Gastroesophageal sphincter (tissue), 4 donors: ENCODE data around the gene KIZ. TPM values are rescaled to one million over a fixed set of nuclear protein-coding genes. Genes with fewer than 3 reads are reported as not detected.

Experiments used
- ATAC-seq: fragments of 150-250 bp; one replicate; pipeline ENCODE4 v1.9.1; 2016; ENCODE audit warnings: mild to moderate bottlenecking, moderate library complexity
- H3K27ac ChIP-seq, 4 donors: fragments of 200-600 bp; sonication (generic) in 3 of 4; 1 replicate in 3 of 4; 2 replicates in 1 of 4; pipeline ENCODE4 v1.5.1; 2016 to 2019
- H3K27me3 ChIP-seq: fragments of 200-600 bp; sonication (generic); one replicate; pipeline ENCODE4 v1.5.1; 2019
- H3K36me3 ChIP-seq, 2 donors: fragments of 200-600 bp; sonication (generic); one replicate each; pipeline ENCODE4 v1.5.1; 2019; ENCODE audit warnings: control low read depth in 1 of 2
- H3K4me1 ChIP-seq, 3 donors: fragments of 200-600 bp; sonication (generic); 1 replicate in 2 of 3; 2 replicates in 1 of 3; pipeline ENCODE4 v1.5.1; 2016 to 2019; ENCODE audit warnings: control low read depth in 2 of 3
- H3K4me3 ChIP-seq, 2 donors: fragments of 200-600 bp; sonication (generic); one replicate each; pipeline ENCODE4 v1.5.1; 2019; ENCODE audit warnings: mild to moderate bottlenecking in 1 of 2, moderate library complexity in 1 of 2
- H3K9me3 ChIP-seq, 3 donors: fragments of 200-600 bp; sonication (generic); one replicate each; pipeline ENCODE4 v1.5.1; 2017 to 2019; ENCODE audit warnings: control low read depth in 2 of 3
- EP300 ChIP-seq: sonication (generic); formaldehyde crosslinking; IDR thresholded peaks from one replicate; pipeline ENCODE4 v1.6.1; 2017; ENCODE audit warnings: antibody characterized with exemption, mild to moderate bottlenecking
- POLR2A ChIP-seq, 2 donors: fragments of 450-650 bp; IDR thresholded peaks; one replicate each; pipeline ENCODE4 v1.6.1; 2017; ENCODE audit warnings: antibody characterized with exemption in 2 of 2, mild to moderate bottlenecking in 2 of 2, moderate library complexity in 1 of 2
- POLR2AphosphoS5 ChIP-seq: sonication (generic); formaldehyde crosslinking; IDR thresholded peaks from one replicate; pipeline ENCODE4 v1.6.1; 2017; ENCODE audit warnings: antibody characterized with exemption
- WGBS, 2 donors: methylation state at CpG; one replicate each; pipeline ENCODE4 v1.1.5; 2018; ENCODE audit warnings: low coverage in 1 of 2; 5-methylcytosine and 5-hydroxymethylcytosine counted together
- total RNA-seq, 4 donors: library from RNA; depleted of rRNA; stranded (reverse); fragments of >200 nt; gene quantifications; one replicate each; pipeline ENCODE4 v1.1.0, GENCODE V29; 2016
- TF ChIP-seq, protein P1 (sequence below), 4 experiments: fragments of 200-600 bp in 2 of 4; fragments of 450-650 bp in 2 of 4; sonication (generic) in 1 of 4; IDR thresholded peaks; one replicate each; pipeline ENCODE4 v1.5.1; 2017 to 2019; ENCODE audit warnings: antibody characterized with exemption in 4 of 4, mild to moderate bottlenecking in 2 of 4, moderate library complexity in 2 of 4

KIZ gene, protein sequence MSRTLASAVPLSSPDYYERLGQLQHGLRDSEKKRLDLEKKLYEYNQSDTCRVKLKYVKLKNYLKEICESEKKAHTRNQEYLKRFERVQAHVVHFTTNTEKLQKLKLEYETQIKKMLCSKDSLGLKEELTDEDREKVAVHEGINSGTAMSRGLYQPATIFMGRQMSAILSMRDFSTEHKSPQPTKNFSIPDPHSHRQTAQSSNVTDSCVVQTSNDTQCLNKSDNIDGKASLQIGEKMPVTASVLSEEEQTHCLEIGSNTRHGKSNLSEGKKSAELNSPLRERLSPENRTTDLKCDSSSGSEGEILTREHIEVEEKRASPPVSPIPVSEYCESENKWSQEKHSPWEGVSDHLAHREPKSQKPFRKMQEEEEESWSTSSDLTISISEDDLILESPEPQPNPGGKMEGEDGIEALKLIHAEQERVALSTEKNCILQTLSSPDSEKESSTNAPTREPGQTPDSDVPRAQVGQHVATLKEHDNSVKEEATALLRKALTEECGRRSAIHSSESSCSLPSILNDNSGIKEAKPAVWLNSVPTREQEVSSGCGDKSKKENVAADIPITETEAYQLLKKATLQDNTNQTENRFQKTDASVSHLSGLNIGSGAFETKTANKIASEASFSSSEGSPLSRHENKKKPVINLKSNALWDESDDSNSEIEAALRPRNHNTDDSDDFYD
- 10 to 100 TPM; 19.9 to 31.0 (median 30.6) TPM for total RNA-seq

DNA sequence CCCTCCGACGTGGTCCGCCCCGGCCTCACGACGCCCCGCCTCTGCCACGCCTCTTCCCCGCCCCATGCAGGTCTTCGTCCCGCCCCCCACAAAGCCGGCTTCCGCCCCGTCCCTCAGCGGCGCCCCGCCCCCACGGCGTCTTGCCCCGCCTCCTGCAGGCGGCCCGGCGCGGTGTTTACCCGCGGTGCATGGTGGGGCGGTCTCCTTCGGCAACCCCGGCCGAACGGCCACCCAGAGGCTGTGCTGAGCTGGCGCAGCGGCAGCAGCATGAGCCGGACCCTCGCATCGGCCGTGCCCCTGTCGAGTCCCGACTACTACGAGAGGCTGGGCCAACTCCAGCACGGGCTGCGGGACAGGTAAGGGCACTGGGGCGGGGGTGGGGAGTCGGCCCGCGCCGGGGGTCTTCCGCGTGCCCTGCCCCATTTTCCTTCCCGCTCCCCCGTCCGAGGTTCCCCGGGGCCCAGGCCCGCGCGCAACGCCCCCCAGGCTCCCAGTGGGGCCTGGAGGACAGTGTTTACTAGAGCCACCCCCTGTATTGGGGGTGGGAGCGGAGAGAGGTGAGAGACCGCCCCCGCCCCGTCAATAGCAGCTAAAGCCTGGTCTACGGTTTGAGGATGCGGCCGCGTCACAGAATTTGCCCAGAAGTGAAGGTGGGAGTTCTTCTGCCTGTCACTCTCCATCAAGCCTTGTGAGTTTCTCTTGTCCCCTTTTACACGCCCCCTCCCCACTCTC is at the start of gene KIZ:
TSS of gene KIZ (plus strand) at position 234 of the 732 bp plus-strand sequence. CDS start at position 268, 34 bp downstream.
- Histone ChIP-seq H3K36me3 (no peaks in the 10 kb centered on the region), H3K27ac (peak within 1 kb of the TSS; percentile 37 to 89 (median 88)), H3K9me3 (no peaks in the 10 kb centered on the region), H3K27me3 (no peaks in the 10 kb centered on the region), H3K4me3 (peak within 1 kb of the TSS; percentile 60 to 92), H3K4me1 (peaks cover 0 to 26% (median 3%) of the 10 kb centered on the region in 3 donors)
- ATAC-seq: peak; percentile 99
- no CpG with 5 or more reads among the region's 66 CpGs for WGBS, 2 donors
- TF ChIP-seq POLR2AphosphoS5: peak; percentile 85
- TF ChIP-seq EP300: no peak
- TF ChIP-seq, protein P1, sequence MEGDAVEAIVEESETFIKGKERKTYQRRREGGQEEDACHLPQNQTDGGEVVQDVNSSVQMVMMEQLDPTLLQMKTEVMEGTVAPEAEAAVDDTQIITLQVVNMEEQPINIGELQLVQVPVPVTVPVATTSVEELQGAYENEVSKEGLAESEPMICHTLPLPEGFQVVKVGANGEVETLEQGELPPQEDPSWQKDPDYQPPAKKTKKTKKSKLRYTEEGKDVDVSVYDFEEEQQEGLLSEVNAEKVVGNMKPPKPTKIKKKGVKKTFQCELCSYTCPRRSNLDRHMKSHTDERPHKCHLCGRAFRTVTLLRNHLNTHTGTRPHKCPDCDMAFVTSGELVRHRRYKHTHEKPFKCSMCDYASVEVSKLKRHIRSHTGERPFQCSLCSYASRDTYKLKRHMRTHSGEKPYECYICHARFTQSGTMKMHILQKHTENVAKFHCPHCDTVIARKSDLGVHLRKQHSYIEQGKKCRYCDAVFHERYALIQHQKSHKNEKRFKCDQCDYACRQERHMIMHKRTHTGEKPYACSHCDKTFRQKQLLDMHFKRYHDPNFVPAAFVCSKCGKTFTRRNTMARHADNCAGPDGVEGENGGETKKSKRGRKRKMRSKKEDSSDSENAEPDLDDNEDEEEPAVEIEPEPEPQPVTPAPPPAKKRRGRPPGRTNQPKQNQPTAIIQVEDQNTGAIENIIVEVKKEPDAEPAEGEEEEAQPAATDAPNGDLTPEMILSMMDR (IDR thresholded peaks at IDR 0.05): peak in 3 of 4 experiments; percentile 63 to 66 (median 64)
- peak; percentile 74 to 80 for TF ChIP-seq POLR2A (IDR thresholded peaks at IDR 0.05)

DNA sequence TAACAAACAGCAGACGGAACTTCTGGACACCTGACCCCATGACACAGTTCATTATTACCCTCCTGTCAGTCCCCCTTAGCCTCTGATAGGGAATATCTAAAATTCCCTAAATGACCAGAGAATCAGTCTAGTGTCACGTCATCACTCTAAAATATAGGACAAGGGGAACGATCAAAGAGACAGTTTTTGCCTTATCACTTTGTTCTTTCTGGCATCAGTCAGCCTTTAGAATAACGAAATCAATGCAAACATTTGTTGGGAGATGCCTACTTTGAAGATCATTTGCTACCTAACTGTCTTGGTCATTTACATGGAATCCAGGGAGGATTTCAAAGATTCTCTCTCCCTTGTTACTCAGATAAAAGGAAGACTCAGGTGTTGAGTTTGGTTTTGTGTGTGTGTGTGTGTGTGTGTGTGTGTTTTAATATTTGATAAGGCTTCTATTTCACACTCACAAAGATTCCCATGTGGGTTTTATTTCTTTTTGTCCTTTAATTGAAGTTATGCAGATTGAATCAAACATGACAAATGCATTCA is 48.0 kb upstream of the KIZ start:
- WGBS, 2 donors: 17 to 29% methylated on average over 4 of the region's 4 CpGs
- H3K36me3 ChIP-seq: no peaks in the 10 kb centered on the region
- no peak for ATAC-seq
- no peak overlapping the region for H3K27ac ChIP-seq
- no peaks in the 10 kb centered on the region for H3K4me1 ChIP-seq
- TF ChIP-seq POLR2A (IDR thresholded peaks at IDR 0.05) (no peak), EP300 (no peak), POLR2AphosphoS5 (no peak)
- TF ChIP-seq, protein P1 (IDR thresholded peaks at IDR 0.05): no peak
- H3K9me3 ChIP-seq: no peaks in the 10 kb centered on the region
- H3K4me3 ChIP-seq: no peak overlapping the region
- H3K27me3 ChIP-seq: peaks cover 14% of the 10 kb centered on the region

DNA sequence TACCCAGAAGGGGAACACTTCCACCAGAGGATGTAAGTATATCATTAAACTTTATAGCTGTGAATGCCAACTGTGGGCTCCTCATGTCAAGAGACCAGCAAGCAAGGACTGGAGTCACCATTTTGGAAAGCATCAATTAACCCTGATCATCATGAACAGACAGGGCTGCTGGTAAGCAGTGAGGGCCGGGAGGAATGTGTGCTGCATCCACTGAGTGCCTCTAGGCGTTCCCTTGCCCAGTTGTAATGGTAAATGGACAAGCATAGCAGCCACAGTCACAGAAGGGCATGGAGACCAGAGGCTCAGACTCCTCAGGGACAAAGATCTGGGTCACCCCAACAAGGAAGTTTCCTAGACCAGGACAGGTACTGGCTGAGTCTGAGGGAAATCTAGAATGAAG is 43.3 kb upstream of the KIZ start:
- peaks cover 40% of the 10 kb centered on the region for H3K27me3 ChIP-seq
- H3K9me3 ChIP-seq: no peaks in the 10 kb centered on the region
- no peaks in the 10 kb centered on the region for H3K36me3 ChIP-seq
- ATAC-seq: no peak
- H3K4me3 ChIP-seq: no peak overlapping the region
- H3K27ac ChIP-seq: no peak overlapping the region
- TF ChIP-seq EP300 (no peak), POLR2A (IDR thresholded peaks at IDR 0.05) (no peak), POLR2AphosphoS5 (no peak)
- H3K4me1 ChIP-seq: no peaks in the 10 kb centered on the region
- 56 to 83% methylated on average over 2 of the region's 2 CpGs for WGBS, 2 donors

DNA sequence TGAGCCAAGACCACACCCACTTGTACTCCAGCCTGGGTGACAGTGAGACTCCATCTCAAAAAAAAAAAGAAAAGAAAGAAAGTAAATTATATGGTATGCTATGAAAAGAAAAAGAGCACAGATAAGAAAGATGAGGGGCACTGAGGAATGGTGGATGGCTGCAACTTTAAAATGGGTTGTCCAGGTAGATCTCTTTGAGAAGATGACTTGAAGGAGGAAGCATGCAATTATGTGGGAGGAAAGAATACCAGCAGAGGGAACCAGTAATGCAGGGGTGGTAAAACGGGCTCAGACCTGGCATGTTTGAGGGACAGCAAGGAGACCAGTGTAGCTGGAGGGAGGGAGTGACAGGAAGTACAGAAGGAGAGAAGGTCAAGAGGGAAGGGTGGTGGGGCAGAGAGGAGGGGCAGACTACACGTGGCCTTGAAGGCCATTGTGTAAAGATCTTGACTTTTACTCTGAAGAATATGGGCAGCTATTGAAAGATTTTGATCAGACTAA is 42.0 kb upstream of the KIZ start:
- TF ChIP-seq POLR2AphosphoS5 (no peak), EP300 (no peak), POLR2A (IDR thresholded peaks at IDR 0.05) (no peak)
- TF ChIP-seq, protein P1 (IDR thresholded peaks at IDR 0.05): no peak
- Histone ChIP-seq H3K9me3 (no peaks in the 10 kb centered on the region), H3K27me3 (peaks cover 52% of the 10 kb centered on the region), H3K36me3 (no peaks in the 10 kb centered on the region), H3K27ac (no peak overlapping the region), H3K4me3 (no peak overlapping the region), H3K4me1 (no peaks in the 10 kb centered on the region)
- no peak for ATAC-seq
- WGBS, 2 donors: 31 to 34% methylated on average over 2 of the region's 2 CpGs
